ENCODE data around the gene SH3BP5L.

The SH3BP5L gene

DNA sequence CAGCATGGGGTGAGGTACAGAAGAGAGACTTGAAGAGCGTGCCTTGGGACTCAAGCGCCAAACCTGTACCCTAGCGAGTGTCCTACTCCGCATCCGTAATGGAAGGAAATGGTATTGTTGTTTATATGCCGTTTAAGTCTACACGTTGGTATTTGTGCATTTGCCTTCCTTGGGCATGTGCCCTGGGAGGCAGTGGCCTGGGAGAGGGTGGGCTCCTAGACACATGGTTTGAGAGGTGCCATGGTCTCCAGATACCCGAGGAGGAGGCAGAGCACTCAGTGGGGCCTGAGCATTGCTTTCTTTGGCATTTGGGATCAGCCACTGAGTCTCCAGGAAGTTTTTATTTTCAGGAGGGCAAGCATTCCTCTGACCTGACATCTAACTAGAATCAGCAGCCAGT, 18.8 kb upstream of the SH3BP5L start:
- DNase-seq: peak in 1 of 2 donors; percentile 29
- Histone ChIP-seq H3K4me1 (peaks cover 0 to 39% (median 21%) of the 10 kb centered on the region in 4 donors), H3K36me3 (peaks cover 39 to 56% (median 51%) of the 10 kb centered on the region in 3 donors), H3K4me3 (no peak overlapping the region), H3K9me3 (no peaks in the 10 kb centered on the region), H3K27ac (no peak overlapping the region), H3K27me3 (no peaks in the 10 kb centered on the region)
- TF ChIP-seq, protein P1, sequence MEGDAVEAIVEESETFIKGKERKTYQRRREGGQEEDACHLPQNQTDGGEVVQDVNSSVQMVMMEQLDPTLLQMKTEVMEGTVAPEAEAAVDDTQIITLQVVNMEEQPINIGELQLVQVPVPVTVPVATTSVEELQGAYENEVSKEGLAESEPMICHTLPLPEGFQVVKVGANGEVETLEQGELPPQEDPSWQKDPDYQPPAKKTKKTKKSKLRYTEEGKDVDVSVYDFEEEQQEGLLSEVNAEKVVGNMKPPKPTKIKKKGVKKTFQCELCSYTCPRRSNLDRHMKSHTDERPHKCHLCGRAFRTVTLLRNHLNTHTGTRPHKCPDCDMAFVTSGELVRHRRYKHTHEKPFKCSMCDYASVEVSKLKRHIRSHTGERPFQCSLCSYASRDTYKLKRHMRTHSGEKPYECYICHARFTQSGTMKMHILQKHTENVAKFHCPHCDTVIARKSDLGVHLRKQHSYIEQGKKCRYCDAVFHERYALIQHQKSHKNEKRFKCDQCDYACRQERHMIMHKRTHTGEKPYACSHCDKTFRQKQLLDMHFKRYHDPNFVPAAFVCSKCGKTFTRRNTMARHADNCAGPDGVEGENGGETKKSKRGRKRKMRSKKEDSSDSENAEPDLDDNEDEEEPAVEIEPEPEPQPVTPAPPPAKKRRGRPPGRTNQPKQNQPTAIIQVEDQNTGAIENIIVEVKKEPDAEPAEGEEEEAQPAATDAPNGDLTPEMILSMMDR (IDR thresholded peaks at IDR 0.05): no peak
- intact Hi-C loops (cut with DNase I; ENCODE audit: low total_unique reads): no loop called here

DNA sequence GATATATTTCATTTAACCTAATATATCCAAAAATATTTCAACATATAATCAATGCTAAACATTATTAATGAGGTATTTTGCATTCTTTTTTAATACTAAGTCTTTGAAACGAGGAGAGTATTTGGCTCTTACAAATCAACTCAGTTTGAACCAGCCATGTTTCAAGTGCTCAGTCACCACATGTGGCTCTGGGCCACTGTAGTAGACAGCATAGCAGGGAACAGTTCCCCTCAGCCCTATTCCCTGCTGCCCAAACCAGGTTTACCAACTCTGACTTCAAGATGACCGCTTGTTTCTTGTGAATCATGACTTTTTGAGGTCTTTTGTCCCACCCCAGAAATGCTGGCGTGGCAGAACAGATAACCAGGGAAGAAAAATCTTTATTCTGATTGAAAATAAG, 18.0 kb upstream of the SH3BP5L start:
- intact Hi-C loops (cut with DNase I; ENCODE audit: low total_unique reads): no loop called here

GRCh38 chr1:248842781-248843331, 17.1 kb upstream of the SH3BP5L start:
- Histone ChIP-seq H3K27ac (peak overlapping the region; percentile 64 to 79), H3K4me3 (no peak overlapping the region), H3K9me3 (no peaks in the 10 kb centered on the region), H3K4me1 (peaks cover 0 to 45% (median 26%) of the 10 kb centered on the region in 4 donors), H3K36me3 (peaks cover 33 to 39% (median 35%) of the 10 kb centered on the region in 3 donors), H3K27me3 (no peaks in the 10 kb centered on the region)
- TF ChIP-seq, protein P1 (IDR thresholded peaks at IDR 0.05): no peak
- DNase-seq: peak in 1 of 2 donors; percentile 60
- intact Hi-C loops (cut with DNase I; ENCODE audit: low total_unique reads): no loop called here

More for the DNA sequence above, 18.0 kb upstream of the SH3BP5L start:
- peak in 1 of 2 donors; percentile 17 for DNase-seq
- TF ChIP-seq, protein P1 (IDR thresholded peaks at IDR 0.05): no peak
- Histone ChIP-seq H3K4me3 (no peak overlapping the region), H3K9me3 (no peaks in the 10 kb centered on the region), H3K27ac (peak overlapping the region in 1 of 2 donors; percentile 79), H3K27me3 (no peaks in the 10 kb centered on the region), H3K36me3 (peaks cover 39 to 48% (median 44%) of the 10 kb centered on the region in 3 donors), H3K4me1 (peaks cover 0 to 45% (median 26%) of the 10 kb centered on the region in 4 donors)

DNA sequence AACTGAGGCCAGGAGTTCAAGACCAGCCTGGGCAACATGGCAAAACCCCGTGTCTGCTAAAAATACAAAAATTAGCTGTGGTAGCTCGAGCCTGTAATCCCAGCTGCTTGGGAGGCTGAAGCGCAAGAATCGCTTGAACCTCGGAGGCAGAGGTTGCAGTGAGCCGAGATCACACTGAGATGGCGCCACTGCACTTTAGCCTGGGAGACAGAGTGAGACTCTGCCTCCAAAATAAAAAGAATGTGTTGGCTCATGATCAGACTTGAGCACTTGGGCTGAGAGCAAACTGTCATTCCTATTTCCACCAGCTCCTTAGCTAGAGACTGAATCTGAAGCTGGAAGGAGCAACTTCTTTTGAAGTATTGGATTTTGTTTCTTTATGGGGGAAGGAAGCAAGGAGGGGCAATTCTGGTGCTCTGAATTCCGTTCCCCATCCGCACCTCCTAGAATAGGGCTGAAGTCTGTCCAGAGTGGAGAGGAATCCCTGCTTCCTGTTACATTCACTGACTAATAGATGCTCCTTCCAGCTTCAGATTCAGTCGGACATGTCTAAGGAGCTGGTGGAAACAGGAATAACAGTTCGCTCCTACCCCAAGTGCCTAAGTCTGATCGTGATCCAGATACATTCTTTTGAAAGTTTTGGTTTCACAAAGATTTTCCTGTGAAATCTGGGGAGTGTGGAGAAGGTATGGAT, 16.1 kb upstream of the SH3BP5L start:
- no peaks in the 10 kb centered on the region for H3K27me3 ChIP-seq
- TF ChIP-seq, protein P1 (IDR thresholded peaks at IDR 0.05): peak; percentile 59 to 61
- intact Hi-C loops (cut with DNase I; ENCODE audit: low total_unique reads): no loop called here
- no peaks in the 10 kb centered on the region for H3K9me3 ChIP-seq
- peaks cover 23 to 29% (median 25%) of the 10 kb centered on the region in 3 donors for H3K36me3 ChIP-seq
- H3K4me3 ChIP-seq: peak overlapping the region in 1 of 2 donors; percentile 13
- H3K4me1 ChIP-seq: peaks cover 0 to 50% (median 28%) of the 10 kb centered on the region in 4 donors
- DNase-seq: peak; percentile 50 to 76
- peak overlapping the region; percentile 64 to 79 for H3K27ac ChIP-seq

GRCh38 chr1:248840946-248841345, 15.2 kb upstream of the SH3BP5L start:
- no peaks in the 10 kb centered on the region for H3K27me3 ChIP-seq
- H3K4me1 ChIP-seq: peaks cover 0 to 50% (median 28%) of the 10 kb centered on the region in 4 donors
- DNase-seq: no peak
- no peak overlapping the region for H3K4me3 ChIP-seq
- H3K27ac ChIP-seq: peak overlapping the region in 1 of 2 donors; percentile 79
- H3K9me3 ChIP-seq: no peaks in the 10 kb centered on the region
- peaks cover 16 to 20% (median 16%) of the 10 kb centered on the region in 3 donors for H3K36me3 ChIP-seq
- TF ChIP-seq, protein P1 (IDR thresholded peaks at IDR 0.05): no peak
- intact Hi-C loops (cut with DNase I; ENCODE audit: low total_unique reads): no loop called here

Data from tibial artery (tissue), 4 donors.